ENCODE measurements around the gene ADGRB3. TPM values are rescaled to one million over a fixed set of nuclear protein-coding genes. Genes with fewer than 3 reads are reported as not detected.
A peak's percentile ranks its signal among the peaks of the same experiment; 100 is the strongest.
"Not testable (repeated sequence)": the region's sequence is repeated elsewhere in the genome, so short reads cannot be mapped to it uniquely, and the experiment has no call there.

The ADGRB3 gene
- total and polyA plus RNA-seq, 12 donors, result 0.47 to 2.1 (median 0.85) TPM

GRCh38 chr6:68747110-68747790 is 112.2 kb downstream of the ADGRB3 start:
- ATAC-seq, result no peak
- TF ChIP-seq CTCF (IDR thresholded peaks at IDR 0.05), result no peak
- intact Hi-C loops (cut with DNase I), result no loop called here

GRCh38 chr6:68747832-68748231 is 112.8 kb downstream of the ADGRB3 start:
- 94 to 95% methylated on average over 3 of the region's 3 CpGs for WGBS, 2 donors
- DNase-seq; H3K9me3 ChIP-seq; H3K4me3 ChIP-seq; H3K4me1 ChIP-seq; intact Hi-C loops (cut with DNase I); H3K36me3 ChIP-seq; ATAC-seq; H3K27ac ChIP-seq; H3K27me3 ChIP-seq: not testable (repeated sequence)

More at GRCh38 chr6:68747110-68747790, 112.2 kb downstream of the ADGRB3 start:
- Histone ChIP-seq H3K4me3 (no peak overlapping the region), H3K4me1 (no peaks in the 10 kb centered on the region), H3K27ac (no peak overlapping the region), H3K27me3 (no peaks in the 10 kb centered on the region), H3K9me3 (peaks cover 0 to 4% (median 0%) of the 10 kb centered on the region in 11 donors), H3K36me3 (no peaks in the 10 kb centered on the region)
- 95 to 100% methylated on average over 1 of the region's 1 CpG for WGBS, 2 donors
- no peak for DNase-seq

GRCh38 chr6:68754681-68755213 is 119.7 kb downstream of the ADGRB3 start:
- H3K27ac ChIP-seq, result no peak overlapping the region
- no peak for DNase-seq
- H3K9me3 ChIP-seq, result no peaks in the 10 kb centered on the region
- H3K27me3 ChIP-seq, result no peaks in the 10 kb centered on the region
- TF ChIP-seq CTCF (IDR thresholded peaks at IDR 0.05), result no peak
- ATAC-seq, result peak in 1 of 8 donors; percentile 17
- intact Hi-C loops (cut with DNase I), result no loop called here
- H3K4me3 ChIP-seq, result no peak overlapping the region
- no peaks in the 10 kb centered on the region for H3K36me3 ChIP-seq
- H3K4me1 ChIP-seq, result peaks cover 0 to 17% (median 0%) of the 10 kb centered on the region in 9 donors

- intact Hi-C loops (cut with DNase I), result no loop called here
- WGBS, 2 donors, result 53 to 62% methylated on average over 5 of the region's 5 CpGs
- Histone ChIP-seq H3K4me1 (peaks cover 0 to 20% (median 0%) of the 10 kb centered on the region in 9 donors), H3K36me3 (no peaks in the 10 kb centered on the region), H3K27me3 (no peaks in the 10 kb centered on the region), H3K27ac (peak overlapping the region in 1 of 10 donors; percentile 23), H3K9me3 (no peaks in the 10 kb centered on the region), H3K4me3 (no peak overlapping the region)
- ATAC-seq, result peak in 4 of 8 donors; percentile 31 to 58 (median 45)
- no peak for TF ChIP-seq CTCF (IDR thresholded peaks at IDR 0.05)
- no peak for DNase-seq
These were observed 121.6 kb downstream of the ADGRB3 start for GRCh38 chr6:68756454-68757375.

All from heart right ventricle (tissue), 16 donors.